ENCODE data around the gene AFAP1. TPM values are rescaled to one million over a fixed set of nuclear protein-coding genes. Genes with fewer than 3 reads are reported as not detected.

Gene AFAP1
- polyA plus RNA-seq, 10 donors = 31.0 to 46.2 (median 34.6) TPM

- no peak for DNase-seq
Measured at GRCh38 chr4:7845493-7846128, 94.0 kb downstream of the AFAP1 start.

- peak in 1 of 3 donors; percentile 91 for DNase-seq
Measured at GRCh38 chr4:7844594-7844991, 95.1 kb downstream of the AFAP1 start.

DNA sequence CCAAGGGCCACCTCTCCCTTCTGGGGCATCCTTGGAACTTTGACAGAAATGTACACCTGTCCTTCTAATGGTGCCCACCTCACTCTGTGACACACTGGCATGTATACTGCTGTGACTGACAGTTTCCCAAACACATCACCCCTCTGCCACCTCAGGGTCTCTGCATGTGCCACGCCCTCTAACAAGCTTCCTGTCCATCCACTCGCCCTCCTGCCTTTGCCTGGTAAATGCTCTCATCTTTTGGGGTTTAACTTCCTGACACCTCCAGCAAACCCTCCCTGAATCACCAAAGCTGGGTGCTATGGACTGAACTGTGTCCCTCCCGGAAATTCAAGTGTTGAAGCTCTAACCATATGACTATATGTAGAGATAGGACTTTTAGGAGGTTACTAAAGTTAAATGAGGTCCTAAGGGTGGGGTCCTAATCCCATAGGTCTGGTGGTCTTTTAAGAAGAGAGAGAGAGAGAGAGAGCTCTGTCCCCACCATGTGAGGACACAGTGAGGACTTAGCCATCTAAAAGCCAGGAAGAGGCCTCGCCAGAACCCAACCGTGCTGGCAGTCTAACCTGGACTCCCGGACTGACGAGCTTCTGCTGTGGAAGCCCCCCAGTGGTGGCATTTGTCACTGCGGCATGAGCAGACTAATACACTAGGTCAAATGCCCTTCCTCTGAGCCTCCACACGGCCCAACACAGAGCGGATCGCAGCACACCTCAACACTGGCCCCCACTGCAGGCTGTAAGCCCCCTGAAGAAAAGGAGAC, 95.6 kb downstream of the AFAP1 start:
- peak; percentile 68 to 71 (median 70) for DNase-seq

DNA sequence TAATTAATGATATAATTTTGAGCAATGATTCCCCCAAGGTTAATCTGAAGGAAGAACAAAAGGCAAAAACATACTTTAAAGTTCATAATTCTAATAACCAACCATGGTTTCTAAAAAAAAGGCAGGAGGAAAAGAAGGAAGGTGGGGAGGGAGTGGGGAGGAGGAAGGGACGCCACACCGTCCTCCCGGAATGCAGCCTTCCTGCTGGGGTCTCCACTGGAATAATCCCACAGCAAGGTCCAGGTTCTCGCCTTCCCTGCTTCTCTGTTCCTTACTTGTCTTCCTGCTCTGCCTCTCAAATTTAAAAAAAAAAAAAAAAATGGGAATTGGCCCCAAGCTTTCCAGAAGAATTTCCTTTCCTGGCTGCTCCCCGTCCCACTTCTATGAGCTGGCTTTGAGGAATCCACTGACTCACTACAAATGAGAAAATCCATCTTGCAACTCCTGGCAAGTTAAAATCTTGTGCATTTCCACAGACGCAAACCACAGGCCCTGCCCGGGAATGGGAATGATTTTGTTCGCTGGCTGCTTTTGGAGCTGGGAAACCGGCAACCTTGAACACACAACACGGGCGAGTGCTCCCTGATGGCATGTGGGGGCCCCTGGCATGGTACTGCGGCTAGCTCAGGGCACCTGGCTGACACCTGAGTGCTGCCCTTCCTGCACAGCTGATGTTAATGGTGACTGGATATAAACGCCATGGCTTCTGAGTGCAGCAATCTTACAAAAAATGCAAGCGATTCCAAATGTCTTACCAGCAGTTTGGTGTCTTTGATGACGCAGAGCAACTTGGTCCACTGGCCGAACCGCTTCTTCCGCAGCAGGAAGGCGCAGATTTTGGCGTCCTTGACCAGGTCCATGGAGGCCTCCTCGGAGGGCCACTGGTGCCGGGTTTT, 97.0 kb downstream of the AFAP1 start:
- DNase-seq = peak; percentile 91 to 98 (median 94)

DNA sequence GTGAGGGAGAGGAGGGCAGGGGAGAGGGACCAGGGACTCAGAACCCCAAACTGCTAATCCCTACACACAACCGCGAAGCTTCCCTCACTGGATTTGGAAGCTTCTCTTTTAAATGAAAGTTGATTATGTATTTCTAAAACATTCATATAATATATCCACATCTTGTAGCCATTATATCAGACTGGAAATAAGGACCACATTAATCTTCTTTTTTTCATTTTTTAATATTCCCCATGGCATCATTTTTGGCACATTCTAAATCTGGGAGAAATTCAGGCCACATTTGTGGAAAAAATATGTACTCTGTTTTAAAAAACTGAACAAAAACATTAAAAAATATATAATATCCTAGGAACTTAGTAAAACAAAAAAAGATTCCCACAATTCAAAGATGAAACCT, 97.8 kb downstream of the AFAP1 start:
- DNase-seq = peak in 2 of 3 donors; percentile 68 to 76

- DNase-seq = no peak
Measured at GRCh38 chr4:7841071-7841470, 98.6 kb downstream of the AFAP1 start.

GRCh38 chr4:7839856-7840255, 99.8 kb downstream of the AFAP1 start:
- no peak for DNase-seq

DNA sequence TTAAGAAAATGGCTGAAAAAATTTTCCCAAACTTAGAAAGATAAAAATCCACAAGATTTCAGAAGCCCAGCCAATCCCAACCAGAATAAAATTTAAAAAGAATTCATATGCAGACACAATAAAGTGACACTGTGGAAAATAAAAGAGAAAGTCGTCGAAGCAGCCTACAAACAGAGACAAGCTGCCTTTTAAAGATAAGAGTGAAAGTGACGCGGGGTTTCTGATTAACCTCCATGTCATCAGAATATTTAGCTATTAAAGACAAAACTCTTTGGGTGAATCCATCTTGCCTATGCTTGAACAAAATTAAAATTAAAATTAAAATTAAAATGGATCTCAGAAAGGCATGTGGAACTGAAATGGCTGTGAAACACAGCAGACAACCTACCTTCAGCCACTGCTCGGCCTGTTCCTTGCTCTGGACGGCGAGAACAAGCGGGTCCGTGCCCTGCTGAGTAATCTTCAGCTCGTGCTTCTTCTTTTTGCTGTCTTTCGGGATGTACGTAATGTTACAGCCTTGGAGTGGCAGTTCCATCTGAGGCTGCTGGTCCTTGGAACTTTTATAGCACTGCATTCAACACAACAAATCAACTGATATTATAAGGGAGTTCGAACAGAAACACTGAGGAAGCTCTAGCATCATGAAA, 101.4 kb downstream of the AFAP1 start:
- DNase-seq = no peak

GRCh38 chr4:7837597-7838135, 102.0 kb downstream of the AFAP1 start:
- DNase-seq = no peak

DNA sequence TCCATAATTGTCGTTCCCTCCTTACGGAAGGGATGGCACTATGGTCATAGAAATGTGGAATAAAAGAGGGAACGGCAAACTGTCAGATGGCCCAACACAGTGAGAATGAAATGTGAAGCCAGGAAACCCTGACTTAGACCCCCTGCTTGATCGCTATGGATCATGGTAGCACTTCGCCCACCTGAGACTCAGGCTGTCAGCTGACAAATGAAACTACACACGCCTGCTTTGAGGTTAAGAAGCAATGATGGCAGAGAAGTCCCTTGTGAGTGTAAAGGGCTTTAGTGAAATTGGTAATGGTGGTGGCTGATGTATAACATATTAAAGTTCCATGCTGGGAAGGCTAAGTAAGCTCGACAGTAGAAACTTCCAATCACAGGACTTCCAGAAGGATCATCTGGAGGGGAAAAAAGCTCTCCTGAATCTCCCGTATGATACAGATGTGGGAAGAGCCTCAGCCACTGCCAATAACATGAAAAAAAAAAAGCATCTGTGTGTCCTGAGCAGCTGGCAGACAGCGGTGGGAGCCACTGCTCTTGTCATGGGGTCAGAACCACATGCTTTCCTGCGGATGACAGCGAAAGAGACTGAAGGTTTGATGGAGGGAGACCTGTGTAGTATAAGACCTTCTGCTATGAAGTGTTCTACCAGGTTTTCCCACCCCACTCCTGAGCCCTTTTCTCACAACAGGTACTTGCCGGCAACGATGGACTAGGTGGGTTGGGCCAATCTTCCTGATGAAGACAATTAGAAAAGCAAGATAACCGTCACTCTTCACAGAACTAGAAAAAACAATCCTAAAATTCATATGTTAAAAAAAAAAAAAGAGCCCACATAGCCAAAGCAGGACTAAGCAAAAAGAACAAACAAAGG, 107.6 kb downstream of the AFAP1 start:
- DNase-seq = no peak

DNA sequence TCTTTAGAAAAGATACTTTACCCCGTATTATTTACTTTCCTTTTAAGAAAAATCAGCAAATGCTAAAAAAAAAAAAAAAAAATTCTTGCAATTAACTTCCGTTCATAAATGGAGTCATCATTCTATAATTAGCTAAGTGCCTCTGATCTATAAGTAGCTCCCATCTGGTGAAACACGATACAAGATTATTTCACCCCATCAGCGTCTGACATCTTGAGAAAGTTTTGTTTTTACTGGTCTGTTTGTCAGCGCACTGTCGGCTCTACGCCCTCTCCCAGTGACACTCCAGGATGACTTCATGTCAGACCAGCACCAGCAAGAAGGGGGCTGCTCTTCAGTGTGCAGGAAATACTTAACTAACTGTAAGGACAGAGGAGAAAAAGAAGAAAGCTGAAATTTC, 108.3 kb downstream of the AFAP1 start:
- peak; percentile 66 to 88 (median 78) for DNase-seq

- no peak for DNase-seq
Measured at GRCh38 chr4:7830747-7831146, 108.9 kb downstream of the AFAP1 start.

DNA sequence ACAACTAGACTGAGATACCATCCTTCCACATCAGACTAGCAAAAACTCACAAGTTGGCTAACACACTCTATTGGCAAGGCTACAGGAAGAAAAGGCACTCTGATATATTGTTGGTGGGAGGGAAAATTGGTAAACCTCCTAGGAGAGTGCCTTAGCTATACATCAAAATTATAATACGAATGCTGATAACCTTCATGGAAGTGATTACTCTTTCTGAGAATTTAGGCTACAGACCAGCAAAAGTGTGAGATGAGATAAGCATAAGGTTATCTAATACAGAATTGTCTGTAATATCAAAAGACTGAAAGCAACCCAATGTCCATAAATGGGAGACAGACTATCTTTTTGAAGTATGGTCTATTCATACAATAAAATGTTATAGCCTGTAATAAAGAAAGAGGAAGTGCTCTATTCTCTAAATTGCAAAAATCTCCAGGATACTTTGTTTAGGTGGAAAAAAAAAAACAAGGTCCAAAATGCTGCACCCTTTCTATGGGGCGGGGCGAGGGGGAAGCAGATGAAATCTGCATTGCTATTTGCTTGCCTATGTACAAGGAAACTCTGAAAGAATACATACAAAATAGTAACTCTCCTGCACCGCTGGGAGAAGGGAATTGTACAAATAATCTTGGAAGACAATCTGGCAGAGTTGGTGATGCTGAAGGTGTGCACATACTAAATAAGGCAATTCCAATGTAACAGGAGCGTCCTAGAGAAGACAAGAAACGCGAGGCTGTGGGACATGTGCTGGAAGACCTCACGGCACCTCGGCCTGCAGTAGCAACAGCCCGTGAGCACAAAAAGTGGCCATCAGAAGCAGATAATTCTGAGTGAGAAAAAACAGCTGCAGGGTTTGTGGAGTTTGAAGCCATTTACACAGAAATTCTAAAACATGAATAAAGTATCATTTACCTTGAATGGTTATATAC, 109.7 kb downstream of the AFAP1 start:
- no peak for DNase-seq

DNA sequence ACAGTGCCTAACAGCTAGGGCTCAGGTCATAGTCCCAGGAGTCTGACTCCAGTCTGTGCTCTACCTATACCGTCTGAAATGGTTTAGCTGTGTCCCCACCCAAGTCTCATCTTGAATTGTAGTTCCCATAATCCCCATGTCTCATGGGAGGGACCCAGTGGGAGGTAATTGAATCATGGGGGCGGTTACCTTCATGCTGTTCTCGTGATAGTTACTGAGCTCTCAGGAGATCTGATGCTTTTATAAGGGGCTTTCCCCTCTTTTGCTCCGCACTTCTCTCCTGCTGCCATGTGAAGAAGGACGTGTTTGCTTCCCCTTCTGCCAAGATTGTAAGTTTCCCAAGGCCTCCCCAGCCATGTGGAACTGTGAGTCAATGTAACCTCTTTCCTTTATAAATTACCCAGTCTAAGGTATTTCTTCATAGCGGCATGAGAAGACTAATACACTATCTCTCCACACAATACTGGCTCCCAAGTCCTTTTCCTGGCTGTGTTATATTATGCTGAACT, 110.8 kb downstream of the AFAP1 start:
- no peak for DNase-seq

DNA sequence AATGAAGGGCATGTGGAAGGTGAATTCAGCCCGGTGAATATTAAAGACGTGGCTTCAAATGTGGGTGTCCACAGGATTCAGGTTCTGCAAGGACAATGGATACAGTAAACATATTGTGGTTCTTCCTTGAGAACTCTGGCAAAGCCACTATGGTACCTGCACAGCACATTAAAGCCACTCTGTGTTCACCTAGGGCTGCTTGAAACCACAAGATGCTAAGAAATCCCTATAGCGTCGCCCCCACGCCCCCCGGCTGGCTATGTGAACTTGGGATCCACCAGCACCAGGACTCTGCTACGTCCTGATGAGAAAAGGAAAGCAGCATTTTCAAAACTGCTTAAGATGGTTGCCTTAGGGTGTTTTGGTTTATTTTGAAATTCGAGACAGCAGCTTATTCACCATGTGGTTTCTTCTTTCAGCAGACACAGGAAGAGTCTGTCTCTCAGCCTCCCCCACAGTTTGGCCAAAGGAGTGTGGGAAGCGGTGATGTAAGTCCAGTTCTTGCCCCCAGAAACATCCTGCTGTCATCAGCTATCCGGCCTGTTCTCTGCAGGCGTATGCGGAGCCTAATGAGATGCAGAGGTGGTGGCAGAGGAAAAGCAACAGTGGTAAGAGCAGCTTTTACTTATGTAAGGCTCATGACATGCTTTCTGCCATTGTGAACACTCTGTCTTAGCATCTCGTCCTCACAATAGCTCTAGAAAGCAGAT, 111.5 kb downstream of the AFAP1 start:
- peak; percentile 91 to 98 (median 93) for DNase-seq

- DNase-seq = no peak
Measured at GRCh38 chr4:7827566-7827965, 112.1 kb downstream of the AFAP1 start.

GRCh38 chr4:7826909-7827306, 112.8 kb downstream of the AFAP1 start:
- DNase-seq = no peak

GRCh38 chr4:7826176-7826908, 113.3 kb downstream of the AFAP1 start:
- no peak for DNase-seq

Data from muscle of back (tissue), 11 donors.